ENCODE results near the gene DHX32. TPM values are rescaled to one million over a fixed set of nuclear protein-coding genes. Genes with fewer than 3 reads are reported as not detected.

Gene DHX32
- total RNA-seq, 1 experiment from 2014 or later, result 12.0 TPM

DNA sequence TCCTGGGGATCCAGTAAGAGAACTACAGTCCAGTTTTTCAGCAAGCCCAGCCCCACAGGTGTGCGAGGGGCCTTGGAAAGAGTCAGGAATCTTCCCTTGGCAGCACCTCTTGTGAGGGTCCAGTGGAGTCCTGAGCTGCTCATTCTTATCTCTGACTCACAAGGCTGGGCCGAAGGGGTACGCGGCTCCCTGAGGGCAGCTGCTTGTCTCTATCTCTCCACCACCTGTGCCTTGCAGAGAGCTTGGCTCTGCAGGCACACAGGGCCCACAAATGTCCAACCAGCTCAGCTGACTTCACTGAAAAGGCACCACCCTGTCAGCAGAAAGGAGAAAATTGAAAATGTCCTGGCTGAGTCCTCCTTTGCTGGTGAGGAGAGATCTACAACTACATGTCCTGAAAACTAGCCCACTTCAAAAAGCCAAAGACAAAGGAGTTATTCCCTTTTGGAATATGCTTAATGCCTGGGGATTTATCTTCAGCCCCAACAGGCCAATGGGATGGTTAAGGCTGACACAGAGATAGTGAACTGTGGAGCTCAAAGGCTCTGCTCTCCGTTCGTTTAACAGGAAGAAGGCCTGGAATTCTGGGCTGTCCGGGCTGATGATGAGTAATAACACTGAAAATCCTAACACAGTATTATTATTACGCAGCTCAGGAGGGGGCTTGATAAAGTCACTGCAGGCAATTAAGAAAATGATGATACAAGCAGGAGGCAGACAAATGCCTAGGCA lies 81.5 kb downstream of the DHX32 start:
- Histone ChIP-seq H3K18ac (ENCODE audit: insufficient read length, low read depth, low read length) (no peak overlapping the region), H3K23ac (ENCODE audit: insufficient read length, low read depth, low read length) (no peak overlapping the region), H2BK20ac (ENCODE audit: low read depth, low read length, poor library complexity, severe bottlenecking) (no peak overlapping the region), H2BK12ac (ENCODE audit: insufficient read length, low read depth, low read length) (no peak overlapping the region), H3K9me3 (ENCODE audit: control insufficient read depth, low read depth, low read length) (no peaks in the 10 kb centered on the region), H3K23me2 (ENCODE audit: insufficient read length, low read depth, low read length, poor library complexity, severe bottlenecking) (no peaks in the 10 kb centered on the region), H3K56ac (ENCODE audit: insufficient read length, low read depth, low read length) (no peak overlapping the region), H2BK15ac (ENCODE audit: low read depth, low read length) (no peak overlapping the region), H3K4me2 (ENCODE audit: insufficient read depth, insufficient read length, low read length) (no peak overlapping the region), H3K27ac (ENCODE audit: insufficient read length, low read depth, low read length) (no peak overlapping the region), H2AFZ (ENCODE audit: low read length) (no peak overlapping the region), H4K20me1 (ENCODE audit: control insufficient read depth, insufficient read depth, insufficient read length) (no peaks in the 10 kb centered on the region), H3T11ph (ENCODE audit: low read length) (no peak overlapping the region), H4K5ac (ENCODE audit: insufficient read length, low read depth, low read length) (no peak overlapping the region), H2BK120ac (ENCODE audit: low read depth, low read length, poor library complexity, severe bottlenecking) (no peak overlapping the region), H3K4ac (ENCODE audit: low read depth, low read length) (no peak overlapping the region), H2BK5ac (ENCODE audit: insufficient read length, low read length) (no peak overlapping the region), H4K91ac (ENCODE audit: insufficient read length, low read depth, low read length) (no peak overlapping the region), H2AK5ac (ENCODE audit: insufficient read length, low read length) (no peak overlapping the region), H3K79me2 (ENCODE audit: insufficient read depth, low read length) (no peaks in the 10 kb centered on the region), H4K8ac (replicated peaks; ENCODE audit: insufficient read length, low read depth, low read length) (no peak overlapping the region), H3K4me1 (ENCODE audit: insufficient read depth, low read length) (no peaks in the 10 kb centered on the region), H3K14ac (ENCODE audit: insufficient read depth, low read length) (no peak overlapping the region), H3K27me3 (ENCODE audit: insufficient read depth, low read length) (no peaks in the 10 kb centered on the region), H3K9ac (ENCODE audit: extremely low read depth, insufficient read length, low read length) (no peak overlapping the region), H3K79me1 (ENCODE audit: insufficient read depth, low read depth, low read length, poor library complexity, severe bottlenecking) (no peaks in the 10 kb centered on the region)
- Mint-ChIP-seq H3K9me3 (no peaks in the 10 kb centered on the region), H3K4me1 (peaks cover 7% of the 10 kb centered on the region in 2 experiments; a peak in 3 of 4 replicates), H3K36me3 (ENCODE audit: insufficient read depth in 1 of 3, low read depth in 3 of 3) (peaks cover 5 to 31% (median 6%) of the 10 kb centered on the region in 3 experiments; a peak in 6 of 7 replicates), H3K27ac (peak overlapping the region in 2 of 3 experiments; percentile 24 to 39; a peak in 3 of 7 replicates), H3K4me3 (no peak overlapping the region), H3K27me3 (ENCODE audit: low read depth) (no peaks in the 10 kb centered on the region)
- TF ChIP-seq, protein P1, sequence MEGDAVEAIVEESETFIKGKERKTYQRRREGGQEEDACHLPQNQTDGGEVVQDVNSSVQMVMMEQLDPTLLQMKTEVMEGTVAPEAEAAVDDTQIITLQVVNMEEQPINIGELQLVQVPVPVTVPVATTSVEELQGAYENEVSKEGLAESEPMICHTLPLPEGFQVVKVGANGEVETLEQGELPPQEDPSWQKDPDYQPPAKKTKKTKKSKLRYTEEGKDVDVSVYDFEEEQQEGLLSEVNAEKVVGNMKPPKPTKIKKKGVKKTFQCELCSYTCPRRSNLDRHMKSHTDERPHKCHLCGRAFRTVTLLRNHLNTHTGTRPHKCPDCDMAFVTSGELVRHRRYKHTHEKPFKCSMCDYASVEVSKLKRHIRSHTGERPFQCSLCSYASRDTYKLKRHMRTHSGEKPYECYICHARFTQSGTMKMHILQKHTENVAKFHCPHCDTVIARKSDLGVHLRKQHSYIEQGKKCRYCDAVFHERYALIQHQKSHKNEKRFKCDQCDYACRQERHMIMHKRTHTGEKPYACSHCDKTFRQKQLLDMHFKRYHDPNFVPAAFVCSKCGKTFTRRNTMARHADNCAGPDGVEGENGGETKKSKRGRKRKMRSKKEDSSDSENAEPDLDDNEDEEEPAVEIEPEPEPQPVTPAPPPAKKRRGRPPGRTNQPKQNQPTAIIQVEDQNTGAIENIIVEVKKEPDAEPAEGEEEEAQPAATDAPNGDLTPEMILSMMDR (conservative IDR thresholded peaks at IDR 0.05), result no peak
- WGBS (ENCODE audit: extremely low coverage, insufficient read length, low lambda C conversion rate), result no CpG with 5 or more reads among the region's 8 CpGs
- no peak for DNase-seq
